Lower lobe of right lung (tissue), 2 donors: ENCODE results near the gene ZNF214. TPM values are rescaled to one million over a fixed set of nuclear protein-coding genes. Genes with fewer than 3 reads are reported as not detected.

Source experiments
- ATAC-seq, 2 donors: fragments of 200-7000 bp; cut with Tn5 transposase; one replicate each; pipeline ENCODE4 v1.9.1; 2020 to 2022; ENCODE audit warnings: mild to moderate bottlenecking in 2 of 2, moderate library complexity in 2 of 2
- DNase-seq: peaks from one replicate; pipeline ENCODE4 v3.0.0-alpha.2; 2020
- H3K27ac ChIP-seq: fragments of 200-600 bp; one replicate; pipeline ENCODE4 v1.8.0; 2022
- H3K27me3 ChIP-seq: fragments of 200-600 bp; one replicate; pipeline ENCODE4 v1.8.0; 2022; ENCODE audit warnings: low read depth
- H3K36me3 ChIP-seq: fragments of 200-600 bp; one replicate; pipeline ENCODE4 v1.8.0; 2022; ENCODE audit warnings: mild to moderate bottlenecking
- H3K4me1 ChIP-seq: fragments of 200-600 bp; one replicate; pipeline ENCODE4 v1.8.0; 2022
- H3K4me3 ChIP-seq: fragments of 200-600 bp; one replicate; pipeline ENCODE4 v1.8.0; 2022; ENCODE audit warnings: mild to moderate bottlenecking
- H3K9me3 ChIP-seq: fragments of 200-600 bp; one replicate; pipeline ENCODE4 v1.8.0; 2022
- intact Hi-C: fragments of 100-400 bp; cut with DNase I; formaldehyde crosslinking; loops from one replicate; pipeline ENCODE4 v1.11.0; 2022
- long read RNA-seq: library from polyadenylated mRNA; unstranded; transcript quantifications from one replicate; pipeline ENCODE4 v2.0.0, GENCODE V29; 2021
- total RNA-seq: library from RNA; stranded (reverse); fragmentation: NEBNext Ultra II Directional; extraction: Animal tissue kit (Norgen Biotek cat#: 25700); gene quantifications from one replicate; pipeline ENCODE4 v1.2.1, GENCODE V29; 2021
- TF ChIP-seq, protein P1 (sequence below): fragments of 200-600 bp; IDR thresholded peaks from one replicate; pipeline ENCODE4 v1.8.0; 2022; ENCODE audit warnings: antibody characterized with exemption, mild to moderate bottlenecking
- donor health status: DM: no; HTN: yes; CAD: no; lungs with severe emphysema.

The ZNF214 gene
- 3.3 TPM for total RNA-seq
- long read RNA-seq, partial matches to known transcripts, result 0 of 5 reads
- long read RNA-seq, other reads (novel, unspliced or antisense), result 2 of 5 reads

DNA sequence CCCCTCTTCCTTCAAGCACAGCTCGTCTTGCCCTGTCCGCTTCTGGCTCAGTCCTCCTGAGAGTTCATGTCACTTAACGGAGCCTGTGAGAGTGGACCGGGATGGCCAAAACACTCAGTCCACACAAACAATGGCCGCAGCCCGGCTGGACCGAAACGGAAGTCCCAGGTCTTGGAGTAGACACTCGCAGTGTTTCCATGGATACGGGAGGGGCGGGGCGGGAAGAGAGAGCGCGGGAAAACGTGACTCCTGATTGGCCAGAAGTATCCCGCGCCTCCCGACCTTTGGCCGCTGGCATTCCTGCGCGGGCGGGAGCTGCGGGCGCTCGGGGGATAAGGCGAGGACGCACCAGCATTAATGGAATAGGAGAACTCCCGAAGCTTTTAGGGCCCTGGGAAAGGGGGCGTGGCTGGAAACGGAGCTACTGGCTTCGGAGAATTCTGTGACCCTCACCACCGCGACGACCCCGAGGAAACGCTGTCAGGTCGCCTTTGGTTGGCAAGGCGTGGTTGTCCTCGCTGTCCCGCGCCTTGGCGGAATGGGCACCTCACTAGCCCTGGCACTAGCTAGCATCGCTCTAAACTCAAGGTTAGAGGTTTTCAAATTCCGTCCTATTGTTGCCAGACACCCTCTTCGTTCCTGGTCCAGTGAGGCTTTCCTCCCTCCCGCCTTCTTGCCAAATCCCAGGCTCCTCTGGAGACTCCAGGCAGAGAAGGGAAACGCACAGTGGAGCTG is at the start of gene ZNF214, which contains the start of gene NLRP14:
Gene ZNF214, minus strand, starts transcription at position 164 of the 735 bp plus-strand sequence. CDS start 17,511 bp downstream, outside the sequence.
Gene NLRP14, plus strand, starts transcription at position 297 of the 735 bp plus-strand sequence. CDS start 18,108 bp downstream, outside the sequence.
- H3K4me1 ChIP-seq, result peaks cover 12% of the 10 kb centered on the region
- no peaks in the 10 kb centered on the region for H3K36me3 ChIP-seq
- ATAC-seq, result peak; percentile 99
- H3K27me3 ChIP-seq, result no peaks in the 10 kb centered on the region
- intact Hi-C loops, result no loop called here
- peak within 1 kb of the TSS; percentile 77 for H3K27ac ChIP-seq
- H3K4me3 ChIP-seq, result peak within 1 kb of the TSS; percentile 69
- H3K9me3 ChIP-seq, result no peaks in the 10 kb centered on the region
- TF ChIP-seq, protein P1, sequence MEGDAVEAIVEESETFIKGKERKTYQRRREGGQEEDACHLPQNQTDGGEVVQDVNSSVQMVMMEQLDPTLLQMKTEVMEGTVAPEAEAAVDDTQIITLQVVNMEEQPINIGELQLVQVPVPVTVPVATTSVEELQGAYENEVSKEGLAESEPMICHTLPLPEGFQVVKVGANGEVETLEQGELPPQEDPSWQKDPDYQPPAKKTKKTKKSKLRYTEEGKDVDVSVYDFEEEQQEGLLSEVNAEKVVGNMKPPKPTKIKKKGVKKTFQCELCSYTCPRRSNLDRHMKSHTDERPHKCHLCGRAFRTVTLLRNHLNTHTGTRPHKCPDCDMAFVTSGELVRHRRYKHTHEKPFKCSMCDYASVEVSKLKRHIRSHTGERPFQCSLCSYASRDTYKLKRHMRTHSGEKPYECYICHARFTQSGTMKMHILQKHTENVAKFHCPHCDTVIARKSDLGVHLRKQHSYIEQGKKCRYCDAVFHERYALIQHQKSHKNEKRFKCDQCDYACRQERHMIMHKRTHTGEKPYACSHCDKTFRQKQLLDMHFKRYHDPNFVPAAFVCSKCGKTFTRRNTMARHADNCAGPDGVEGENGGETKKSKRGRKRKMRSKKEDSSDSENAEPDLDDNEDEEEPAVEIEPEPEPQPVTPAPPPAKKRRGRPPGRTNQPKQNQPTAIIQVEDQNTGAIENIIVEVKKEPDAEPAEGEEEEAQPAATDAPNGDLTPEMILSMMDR, result no peak
- DNase-seq, result peak; percentile 94

DNA sequence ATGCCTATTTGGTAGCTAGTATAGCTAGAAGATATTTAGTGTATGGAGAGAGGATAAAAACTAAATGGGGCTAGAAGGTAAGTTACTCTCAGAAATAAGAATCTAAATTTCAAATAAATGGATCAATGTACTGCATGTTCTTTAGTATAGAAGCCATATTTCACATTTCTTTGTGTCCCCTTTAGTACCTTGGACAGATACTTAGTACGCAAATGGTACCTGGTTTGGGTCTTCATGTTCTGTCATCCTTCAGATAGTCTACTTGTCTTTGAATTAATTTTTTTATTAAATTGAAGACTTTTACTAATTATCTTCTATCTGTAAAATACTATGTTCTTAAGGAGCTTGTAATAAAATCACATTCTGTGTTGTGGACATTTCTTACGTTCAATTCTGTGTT is 42.4 kb upstream of the ZNF214 start:
- Histone ChIP-seq H3K27me3 (no peaks in the 10 kb centered on the region), H3K4me1 (no peaks in the 10 kb centered on the region), H3K9me3 (no peaks in the 10 kb centered on the region), H3K27ac (no peak overlapping the region), H3K4me3 (no peak overlapping the region), H3K36me3 (no peaks in the 10 kb centered on the region)
- DNase-seq (no peak), ATAC-seq (no peak)
- TF ChIP-seq, protein P1, result no peak
- intact Hi-C loops, result no loop called here

DNA sequence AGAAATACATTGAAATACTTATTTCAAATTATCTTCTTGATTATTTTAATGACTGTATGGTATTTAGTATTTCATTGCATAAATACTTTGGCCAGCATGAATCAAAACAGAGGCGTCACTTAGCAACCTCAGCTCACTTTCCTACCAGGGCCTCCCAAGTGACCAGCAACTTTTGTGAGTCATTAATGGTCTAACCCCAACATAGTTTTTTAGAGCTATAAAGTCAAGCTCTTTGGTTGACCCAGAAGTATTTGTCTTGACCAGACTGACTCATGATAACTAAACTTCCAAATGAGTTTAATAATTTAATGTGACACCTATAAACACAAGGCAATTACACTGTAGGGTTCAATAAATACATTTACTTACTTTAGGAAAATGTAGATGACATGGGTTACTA is 40.7 kb upstream of the ZNF214 start:
- DNase-seq (no peak), ATAC-seq (no peak)
- H3K9me3 ChIP-seq, result no peaks in the 10 kb centered on the region
- intact Hi-C loops, result no loop called here
- H3K27me3 ChIP-seq, result no peaks in the 10 kb centered on the region
- H3K27ac ChIP-seq, result no peak overlapping the region
- H3K4me3 ChIP-seq, result no peak overlapping the region
- TF ChIP-seq, protein P1, result no peak
- no peaks in the 10 kb centered on the region for H3K36me3 ChIP-seq
- H3K4me1 ChIP-seq, result no peaks in the 10 kb centered on the region

DNA sequence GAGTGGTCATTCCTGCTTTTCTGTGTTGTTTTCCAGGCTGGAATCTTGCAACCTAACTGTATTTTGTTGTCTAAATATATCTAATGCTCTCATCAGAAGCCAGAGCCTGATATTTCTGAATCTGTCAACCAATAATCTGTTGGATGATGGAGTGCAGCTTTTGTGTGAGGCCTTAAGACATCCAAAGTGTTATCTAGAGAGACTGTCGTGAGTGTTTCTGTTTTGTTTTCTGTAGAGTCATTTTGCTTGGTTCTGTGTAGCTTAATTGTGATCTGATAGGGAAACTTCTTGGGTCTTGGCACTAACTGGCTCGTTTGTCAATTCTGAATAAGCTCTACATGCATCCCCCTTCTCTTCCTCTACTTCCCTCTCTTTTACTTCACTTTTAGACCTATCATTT is 37.5 kb upstream of the ZNF214 start:
- TF ChIP-seq, protein P1, result no peak

DNA sequence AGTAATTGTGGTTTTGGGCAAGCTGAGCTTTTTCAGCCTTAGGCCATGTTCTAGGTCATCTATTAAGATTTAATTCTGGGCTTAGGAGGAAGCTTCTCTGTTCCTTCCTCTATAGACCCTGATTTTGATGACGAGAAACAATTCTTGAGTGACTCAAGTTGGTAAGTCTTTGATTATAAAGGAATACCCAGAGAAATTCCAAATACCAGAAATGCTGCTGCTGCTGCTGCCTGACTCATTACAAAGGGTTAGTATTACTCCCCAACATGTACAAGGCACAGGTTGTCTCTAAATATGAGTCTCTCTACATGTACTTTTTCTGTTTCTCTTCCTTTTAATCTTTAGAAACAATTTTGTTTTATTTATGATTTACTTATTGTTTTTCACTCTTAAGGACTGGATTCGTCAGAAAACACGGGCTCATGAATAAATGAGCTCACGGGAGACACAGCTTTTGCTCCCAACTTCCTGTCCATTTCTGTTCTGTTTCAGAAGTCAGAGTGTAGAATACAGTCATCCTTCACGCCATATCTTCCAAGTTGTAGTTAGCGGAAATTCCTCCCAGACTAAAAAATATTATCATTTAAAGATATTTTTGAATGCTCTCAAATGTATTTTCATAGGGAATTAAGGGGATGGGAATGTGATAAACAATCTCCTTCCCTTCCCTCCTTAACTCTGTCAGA is 36.8 kb upstream of the ZNF214 start:
- intact Hi-C loops, result no loop called here
- H3K4me1 ChIP-seq, result no peaks in the 10 kb centered on the region
- TF ChIP-seq, protein P1, result no peak
- H3K27ac ChIP-seq, result peak overlapping the region; percentile 14
- no peak for ATAC-seq
- no peak overlapping the region for H3K4me3 ChIP-seq
- H3K9me3 ChIP-seq, result no peaks in the 10 kb centered on the region
- H3K27me3 ChIP-seq, result no peaks in the 10 kb centered on the region
- DNase-seq, result no peak
- no peaks in the 10 kb centered on the region for H3K36me3 ChIP-seq

More for the DNA sequence above, 37.5 kb upstream of the ZNF214 start:
- peak in 1 of 2 donors; percentile 44 for ATAC-seq
- H3K27me3 ChIP-seq, result no peaks in the 10 kb centered on the region
- intact Hi-C loops, result no loop called here
- no peaks in the 10 kb centered on the region for H3K9me3 ChIP-seq
- H3K27ac ChIP-seq, result peak overlapping the region; percentile 14
- H3K4me1 ChIP-seq, result no peaks in the 10 kb centered on the region
- no peaks in the 10 kb centered on the region for H3K36me3 ChIP-seq
- no peak overlapping the region for H3K4me3 ChIP-seq
- no peak for DNase-seq
